Muscle layer of duodenum (tissue), 2 donors: Measurements from ENCODE around the gene TMEM243.
A peak's percentile ranks its signal among the peaks of the same experiment; 100 is the strongest.

Experiments used
- H3K27ac ChIP-seq: one replicate; pipeline ENCODE4 v1.7.0; 2013; ENCODE audit warnings: mild to moderate bottlenecking, low read length
- H3K27me3 ChIP-seq: one replicate; pipeline ENCODE4 v1.7.0; 2013; ENCODE audit warnings: low read depth, mild to moderate bottlenecking, control low read depth, low read length
- H3K36me3 ChIP-seq, 2 donors: one replicate each; pipeline ENCODE4 v1.7.0; 2013; ENCODE audit warnings: low read length in 2 of 2, control low read depth in 1 of 2, mild to moderate bottlenecking in 1 of 2; ENCODE audit not compliant: insufficient read depth in 2 of 2, control insufficient read depth in 1 of 2
- H3K4me1 ChIP-seq, 2 donors: one replicate each; pipeline ENCODE4 v1.7.0; 2013; ENCODE audit warnings: low read length in 2 of 2, mild to moderate bottlenecking in 2 of 2, control low read depth in 1 of 2, moderate library complexity in 1 of 2; ENCODE audit not compliant: insufficient read depth in 2 of 2, control insufficient read depth in 1 of 2
- H3K4me3 ChIP-seq, 2 donors: one replicate each; pipeline ENCODE4 v1.7.0; 2013; ENCODE audit warnings: low read length in 2 of 2, low read depth in 1 of 2, mild to moderate bottlenecking in 1 of 2
- H3K9me3 ChIP-seq, 2 donors: one replicate each; pipeline ENCODE4 v1.7.0; 2013; ENCODE audit warnings: low read length in 2 of 2, control low read depth in 1 of 2, mild to moderate bottlenecking in 1 of 2; ENCODE audit not compliant: control insufficient read depth in 1 of 2
- donor health status: healthy.

TMEM243 gene

GRCh38 chr7:87156709-87157108 is 62.8 kb downstream of the TMEM243 start:
- H3K36me3 ChIP-seq: peaks cover 0 to 10% of the 10 kb centered on the region in 2 donors
- no peaks in the 10 kb centered on the region for H3K27me3 ChIP-seq
- H3K27ac ChIP-seq: no peak overlapping the region
- peaks cover 19 to 37% of the 10 kb centered on the region in 2 donors for H3K4me1 ChIP-seq
- H3K4me3 ChIP-seq: peak overlapping the region in 1 of 2 donors; percentile 11
- H3K9me3 ChIP-seq: no peaks in the 10 kb centered on the region

GRCh38 chr7:87155788-87156187 is 63.7 kb downstream of the TMEM243 start:
- Histone ChIP-seq H3K27me3 (no peaks in the 10 kb centered on the region), H3K4me1 (peaks cover 23 to 44% of the 10 kb centered on the region in 2 donors), H3K4me3 (peak overlapping the region in 1 of 2 donors; percentile 11)

GRCh38 chr7:87154569-87154968 is 65.0 kb downstream of the TMEM243 start:
- H3K4me1 ChIP-seq: peaks cover 23 to 42% of the 10 kb centered on the region in 2 donors
- H3K36me3 ChIP-seq: peaks cover 0 to 13% of the 10 kb centered on the region in 2 donors
- H3K4me3 ChIP-seq: peak overlapping the region; percentile 87 to 95
- H3K9me3 ChIP-seq: no peaks in the 10 kb centered on the region
- no peaks in the 10 kb centered on the region for H3K27me3 ChIP-seq
- peak overlapping the region; percentile 99 for H3K27ac ChIP-seq

More at GRCh38 chr7:87155788-87156187, 63.7 kb downstream of the TMEM243 start:
- peaks cover 0 to 13% of the 10 kb centered on the region in 2 donors for H3K36me3 ChIP-seq
- peak overlapping the region; percentile 27 for H3K27ac ChIP-seq
- H3K9me3 ChIP-seq: no peaks in the 10 kb centered on the region

GRCh38 chr7:87154166-87154565 is 65.4 kb downstream of the TMEM243 start:
- Histone ChIP-seq H3K9me3 (no peaks in the 10 kb centered on the region), H3K27me3 (no peaks in the 10 kb centered on the region), H3K27ac (peak overlapping the region; percentile 99), H3K4me3 (peak overlapping the region; percentile 87 to 95), H3K36me3 (peaks cover 0 to 13% of the 10 kb centered on the region in 2 donors), H3K4me1 (peaks cover 23 to 38% of the 10 kb centered on the region in 2 donors)

DNA sequence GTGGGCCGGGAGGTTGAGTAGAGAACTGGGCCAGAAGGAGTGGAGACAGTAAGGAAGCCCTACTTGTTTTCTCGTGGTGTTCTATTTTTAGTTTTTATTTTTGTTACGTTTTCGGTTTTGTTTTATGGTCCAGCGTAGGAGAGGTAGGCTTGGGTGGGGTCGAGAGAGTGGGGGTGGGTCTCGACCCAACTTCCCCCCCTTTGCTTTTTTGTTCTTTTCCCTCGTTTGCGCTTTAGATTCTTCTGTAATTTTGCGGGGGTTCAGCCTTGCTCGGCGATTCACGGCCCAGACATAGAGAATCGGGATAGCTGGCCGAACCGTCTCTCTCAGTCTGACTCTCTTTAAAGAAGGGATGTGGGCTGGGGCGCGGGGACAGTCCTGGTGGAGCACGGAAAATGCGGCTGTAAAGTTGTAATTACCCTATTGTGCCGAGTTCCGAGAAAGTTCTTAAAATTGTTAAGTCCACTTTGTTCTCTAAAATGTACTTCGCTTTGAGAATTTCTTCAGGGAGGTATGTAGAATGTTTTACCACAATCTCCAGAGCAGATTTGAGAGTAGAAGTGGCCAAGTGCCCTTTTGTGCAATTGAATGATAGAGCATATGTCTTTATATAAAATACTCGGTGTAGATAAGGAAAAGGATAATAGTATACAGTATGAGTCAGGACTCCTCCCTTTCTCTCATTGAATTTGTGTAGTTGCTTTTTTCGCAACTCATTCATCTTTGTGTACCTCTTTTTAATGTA is 66.5 kb downstream of the TMEM243 start:
- Histone ChIP-seq H3K27me3 (no peaks in the 10 kb centered on the region), H3K4me3 (peak overlapping the region; percentile 87 to 95), H3K4me1 (peaks cover 23 to 40% of the 10 kb centered on the region in 2 donors), H3K36me3 (peaks cover 0 to 13% of the 10 kb centered on the region in 2 donors), H3K27ac (peak overlapping the region; percentile 99), H3K9me3 (no peaks in the 10 kb centered on the region)

DNA sequence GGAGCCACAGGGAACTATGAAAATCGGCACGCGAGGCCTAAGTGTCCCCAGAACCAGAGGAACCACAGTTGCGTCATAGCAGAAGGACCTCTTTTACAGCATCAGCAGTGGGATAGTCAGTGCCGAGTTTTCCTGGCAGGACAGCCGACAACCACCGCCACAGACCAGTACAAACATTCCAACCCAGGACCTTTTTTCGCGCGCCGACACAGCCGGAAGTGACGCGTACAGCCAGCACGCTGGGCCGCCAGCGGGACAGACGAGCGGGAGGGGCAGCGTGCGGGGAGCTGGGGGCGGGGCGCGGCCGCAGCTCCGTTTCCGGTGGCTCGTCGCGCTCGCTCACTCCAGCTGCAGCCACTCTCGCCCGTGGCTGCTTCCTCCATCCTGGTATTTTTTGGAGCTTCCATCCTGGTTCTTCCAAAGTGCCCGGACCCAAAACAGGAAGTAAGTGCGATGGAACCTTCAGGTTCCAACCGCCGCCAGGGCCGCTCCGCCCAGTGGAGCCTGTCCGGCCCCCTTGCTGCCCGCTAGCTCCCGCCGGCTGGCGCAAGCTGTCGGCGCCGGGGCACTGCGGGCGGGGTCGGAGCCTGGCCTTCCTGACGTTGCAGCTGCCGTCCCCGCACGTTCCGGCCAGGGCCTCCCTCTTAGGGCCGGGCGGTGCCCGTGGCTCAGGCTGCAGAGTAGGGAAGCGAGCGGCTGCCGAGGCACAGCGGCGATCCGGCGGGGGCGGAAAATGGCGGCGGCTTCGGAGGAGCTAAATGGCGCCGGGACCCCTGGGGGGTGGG is 67.2 kb downstream of the TMEM243 start, which contains the start of gene DMTF1:
TSS of gene DMTF1 (plus strand) at position 342 of the 785 bp plus-strand sequence. CDS start 12,489 bp downstream, outside the sequence.
- Histone ChIP-seq H3K9me3 (no peaks in the 10 kb centered on the region), H3K27ac (peak within 1 kb of the TSS; percentile 99), H3K4me3 (peak within 1 kb of the TSS; percentile 87 to 95), H3K36me3 (peaks cover 0 to 13% of the 10 kb centered on the region in 2 donors), H3K27me3 (no peaks in the 10 kb centered on the region), H3K4me1 (peaks cover 23 to 38% of the 10 kb centered on the region in 2 donors)

DNA sequence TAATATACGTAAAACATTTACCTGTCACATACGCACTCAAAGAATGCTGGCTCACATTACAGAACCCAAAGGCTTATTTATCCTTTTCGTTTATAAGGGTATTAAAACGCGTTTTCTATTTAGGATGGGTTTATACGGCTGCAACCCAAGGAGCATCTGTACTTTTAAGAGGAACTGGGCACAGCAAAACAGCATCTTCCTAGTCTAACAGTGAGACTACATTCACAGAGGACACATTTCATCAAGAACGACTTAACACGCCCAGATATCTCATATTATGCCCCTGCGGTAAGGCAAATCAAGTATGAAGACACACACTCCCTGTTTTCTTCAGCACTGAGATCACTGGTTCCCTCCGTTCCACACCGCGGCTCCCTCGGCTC is 67.8 kb downstream of the TMEM243 start:
- Histone ChIP-seq H3K27me3 (no peaks in the 10 kb centered on the region), H3K4me1 (peaks cover 23 to 37% of the 10 kb centered on the region in 2 donors), H3K27ac (peak overlapping the region; percentile 99), H3K36me3 (peaks cover 0 to 13% of the 10 kb centered on the region in 2 donors), H3K9me3 (no peaks in the 10 kb centered on the region), H3K4me3 (peak overlapping the region; percentile 87 to 95)

- Histone ChIP-seq H3K9me3 (no peaks in the 10 kb centered on the region), H3K4me3 (peak overlapping the region; percentile 87 to 95), H3K27ac (peak overlapping the region; percentile 99)
These were observed 68.4 kb downstream of the TMEM243 start for GRCh38 chr7:87151002-87151728.

GRCh38 chr7:87148332-87148955 is 71.1 kb downstream of the TMEM243 start:
- Histone ChIP-seq H3K27me3 (no peaks in the 10 kb centered on the region), H3K36me3 (peaks cover 0 to 13% of the 10 kb centered on the region in 2 donors), H3K4me3 (no peak overlapping the region), H3K9me3 (no peaks in the 10 kb centered on the region), H3K4me1 (peaks cover 4 to 11% of the 10 kb centered on the region in 2 donors), H3K27ac (no peak overlapping the region)

More at GRCh38 chr7:87151002-87151728, 68.4 kb downstream of the TMEM243 start:
- H3K36me3 ChIP-seq: peaks cover 0 to 13% of the 10 kb centered on the region in 2 donors
- peaks cover 23 to 31% of the 10 kb centered on the region in 2 donors for H3K4me1 ChIP-seq
- H3K27me3 ChIP-seq: no peaks in the 10 kb centered on the region

GRCh38 chr7:87147500-87147899 is 72.0 kb downstream of the TMEM243 start:
- Histone ChIP-seq H3K9me3 (no peaks in the 10 kb centered on the region), H3K4me3 (no peak overlapping the region), H3K27ac (no peak overlapping the region), H3K27me3 (no peaks in the 10 kb centered on the region), H3K4me1 (peaks cover 4 to 11% of the 10 kb centered on the region in 2 donors), H3K36me3 (peaks cover 0 to 6% of the 10 kb centered on the region in 2 donors)
